Measurements from ENCODE around the gene MSI1. TPM values are rescaled to one million over a fixed set of nuclear protein-coding genes. Genes with fewer than 3 reads are reported as not detected.

The MSI1 gene
- total RNA-seq, 4 donors from 2014 or later: 0.16 to 9.2 (median 0.70) TPM

GRCh38 chr12:120412421-120412820, 43.5 kb upstream of the MSI1 start:
- Histone ChIP-seq H3K36me3 (no peaks in the 10 kb centered on the region), H3K4me1 (no peaks in the 10 kb centered on the region), H3K4me3 (no peak overlapping the region), H3K27ac (no peak overlapping the region), H3K9me3 (no peaks in the 10 kb centered on the region), H3K27me3 (peaks cover 9% of the 10 kb centered on the region)
- no peak for TF ChIP-seq EP300 (IDR thresholded peaks at IDR 0.05)
- TF ChIP-seq CTCF (IDR thresholded peaks at IDR 0.05): no peak
- no peak for TF ChIP-seq POLR2AphosphoS5 (IDR thresholded peaks at IDR 0.05)
- TF ChIP-seq POLR2A (IDR thresholded peaks at IDR 0.05): no peak
- WGBS, 2 donors (ENCODE audit: low coverage in 1 of 2): 67 to 100% methylated on average over 4 to 7 of the region's 7 CpGs
- ATAC-seq: no peak

GRCh38 chr12:120408771-120409170, 39.8 kb upstream of the MSI1 start:
- Histone ChIP-seq H3K36me3 (no peaks in the 10 kb centered on the region), H3K4me3 (no peak overlapping the region), H3K27ac (no peak overlapping the region), H3K27me3 (peaks cover 1% of the 10 kb centered on the region), H3K4me1 (no peaks in the 10 kb centered on the region), H3K9me3 (no peaks in the 10 kb centered on the region)
- TF ChIP-seq POLR2A (IDR thresholded peaks at IDR 0.05) (no peak), CTCF (IDR thresholded peaks at IDR 0.05) (no peak), POLR2AphosphoS5 (IDR thresholded peaks at IDR 0.05) (no peak), EP300 (IDR thresholded peaks at IDR 0.05) (no peak)
- 100% methylated on average over 6 of the region's 11 CpGs; no CpG with 5 or more reads in 1 of the 2 donors for WGBS, 2 donors (ENCODE audit: low coverage in 1 of 2)
- no peak for ATAC-seq

GRCh38 chr12:120406553-120406952, 37.6 kb upstream of the MSI1 start:
- 90 to 92% methylated on average over 2 to 3 of the region's 3 CpGs for WGBS, 2 donors (ENCODE audit: low coverage in 1 of 2)
- no peak overlapping the region for H3K27ac ChIP-seq
- no peaks in the 10 kb centered on the region for H3K27me3 ChIP-seq
- H3K36me3 ChIP-seq: no peaks in the 10 kb centered on the region
- no peaks in the 10 kb centered on the region for H3K4me1 ChIP-seq
- ATAC-seq: no peak
- no peaks in the 10 kb centered on the region for H3K9me3 ChIP-seq
- no peak for TF ChIP-seq EP300 (IDR thresholded peaks at IDR 0.05)
- no peak for TF ChIP-seq POLR2AphosphoS5 (IDR thresholded peaks at IDR 0.05)
- no peak for TF ChIP-seq POLR2A (IDR thresholded peaks at IDR 0.05)
- no peak for TF ChIP-seq CTCF (IDR thresholded peaks at IDR 0.05)
- H3K4me3 ChIP-seq: no peak overlapping the region

- Histone ChIP-seq H3K4me1 (no peaks in the 10 kb centered on the region), H3K27me3 (no peaks in the 10 kb centered on the region), H3K9me3 (no peaks in the 10 kb centered on the region), H3K4me3 (no peak overlapping the region), H3K27ac (no peak overlapping the region), H3K36me3 (no peaks in the 10 kb centered on the region)
- ATAC-seq: no peak
- 69 to 76% methylated on average over 3 of the region's 3 CpGs for WGBS, 2 donors (ENCODE audit: low coverage in 1 of 2)
- TF ChIP-seq POLR2AphosphoS5 (IDR thresholded peaks at IDR 0.05) (no peak), EP300 (IDR thresholded peaks at IDR 0.05) (no peak), POLR2A (IDR thresholded peaks at IDR 0.05) (no peak), CTCF (IDR thresholded peaks at IDR 0.05) (no peak)
Observed at GRCh38 chr12:120406069-120406468, 37.1 kb upstream of the MSI1 start.

- no peak overlapping the region for H3K4me3 ChIP-seq
- peaks cover 12% of the 10 kb centered on the region for H3K27me3 ChIP-seq
- TF ChIP-seq EP300 (IDR thresholded peaks at IDR 0.05) (no peak), CTCF (IDR thresholded peaks at IDR 0.05) (no peak), POLR2AphosphoS5 (IDR thresholded peaks at IDR 0.05) (no peak), POLR2A (IDR thresholded peaks at IDR 0.05) (no peak)
- no peaks in the 10 kb centered on the region for H3K9me3 ChIP-seq
- no peaks in the 10 kb centered on the region for H3K36me3 ChIP-seq
- no peak overlapping the region for H3K27ac ChIP-seq
- 89 to 100% methylated on average over 1 of the region's 1 CpG for WGBS, 2 donors (ENCODE audit: low coverage in 1 of 2)
- no peak for ATAC-seq
- no peaks in the 10 kb centered on the region for H3K4me1 ChIP-seq
Observed at GRCh38 chr12:120404271-120404670, 35.3 kb upstream of the MSI1 start.
